NOMO-1 treated with dmso at 0.1 percent for 144 hours (cell line): ENCODE measurements around the gene FAM161A.
"Not testable (repeated sequence)": the region's sequence is repeated elsewhere in the genome, so short reads cannot be mapped to it uniquely, and the experiment has no call there.

Experiments
- DNase-seq: peaks from one replicate; lab custom pipeline; 2025; ENCODE audit not compliant: unreplicated experiment; lab: John Stamatoyannopoulos, UW

The FAM161A gene

GRCh38 chr2:61845320-61845719 is 8.5 kb downstream of the FAM161A start:
- no peak for DNase-seq

GRCh38 chr2:61841286-61841685 is 12.6 kb downstream of the FAM161A start:
- DNase-seq, result no peak

DNA sequence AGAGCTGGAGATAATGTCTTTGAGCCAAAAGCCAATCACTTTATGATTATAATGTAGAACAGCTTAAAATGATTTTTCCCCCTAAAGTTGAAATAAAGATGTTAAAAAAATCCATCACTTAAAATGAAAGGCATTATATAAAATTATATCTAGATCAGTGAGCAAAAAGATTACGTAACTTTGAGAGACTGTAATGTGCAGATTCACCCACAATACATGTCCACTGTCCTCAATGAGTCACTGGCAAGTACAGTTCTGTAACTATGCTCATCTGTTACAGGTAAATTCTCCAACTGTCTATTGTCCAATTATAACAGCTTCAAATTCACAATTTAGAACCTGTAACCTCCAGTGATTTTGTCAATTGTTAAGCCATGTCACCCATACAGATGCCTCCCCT is 19.0 kb downstream of the FAM161A start:
- no peak for DNase-seq

DNA sequence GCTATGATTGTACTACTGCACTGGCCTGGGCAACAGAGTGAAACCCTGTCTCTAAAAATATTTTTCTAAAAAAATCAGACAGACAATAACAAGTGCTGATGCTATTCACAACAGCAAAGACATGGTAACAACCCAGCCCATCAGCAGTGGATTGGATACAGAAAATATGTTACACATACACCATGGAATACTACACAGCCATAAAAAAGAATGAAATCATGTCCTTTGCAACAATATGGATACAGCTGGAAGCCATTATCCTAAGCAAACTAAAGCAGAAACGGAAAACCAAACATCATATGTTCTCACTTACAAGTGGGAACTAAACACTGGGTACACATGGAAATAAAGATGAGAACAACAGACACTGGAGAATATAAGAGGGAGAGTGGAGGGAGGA is 19.9 kb downstream of the FAM161A start:
- DNase-seq, result no peak

GRCh38 chr2:61832183-61832841 is 21.5 kb downstream of the FAM161A start:
- DNase-seq, result no peak

- no peak for DNase-seq
Observed at GRCh38 chr2:61822255-61822654, 31.6 kb downstream of the FAM161A start.

- DNase-seq, result no peak
Observed at GRCh38 chr2:61816480-61817355, 37.1 kb downstream of the FAM161A start.

GRCh38 chr2:61814539-61815160 is 39.2 kb downstream of the FAM161A start:
- DNase-seq, result no peak

- not testable (repeated sequence) for DNase-seq
Observed at GRCh38 chr2:61813314-61813713, 40.5 kb downstream of the FAM161A start.

- DNase-seq, result no peak
Observed at GRCh38 chr2:61811821-61812220, 42.0 kb downstream of the FAM161A start.

DNA sequence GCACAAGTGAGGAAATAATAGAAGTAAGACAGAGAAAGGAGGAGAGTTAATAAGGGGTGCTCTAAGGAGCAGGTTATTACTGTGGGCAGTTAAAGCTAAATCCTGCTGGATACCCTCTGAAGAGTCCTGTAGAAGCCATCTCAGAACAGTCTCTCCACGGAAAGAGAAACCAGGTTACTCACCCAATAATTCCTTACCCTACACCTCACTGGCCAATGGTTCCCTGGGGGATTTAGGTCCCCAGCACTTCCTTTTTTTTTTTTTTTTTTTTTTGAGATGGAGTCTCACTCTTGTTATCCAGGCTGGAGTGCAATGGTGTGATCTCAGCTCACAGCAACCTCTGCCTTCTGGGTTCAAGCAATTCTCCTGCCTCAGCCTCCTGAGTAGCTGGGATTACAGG is 43.7 kb downstream of the FAM161A start:
- DNase-seq, result not testable (repeated sequence)

GRCh38 chr2:61808693-61809092 is 45.2 kb downstream of the FAM161A start:
- DNase-seq, result not testable (repeated sequence)

DNA sequence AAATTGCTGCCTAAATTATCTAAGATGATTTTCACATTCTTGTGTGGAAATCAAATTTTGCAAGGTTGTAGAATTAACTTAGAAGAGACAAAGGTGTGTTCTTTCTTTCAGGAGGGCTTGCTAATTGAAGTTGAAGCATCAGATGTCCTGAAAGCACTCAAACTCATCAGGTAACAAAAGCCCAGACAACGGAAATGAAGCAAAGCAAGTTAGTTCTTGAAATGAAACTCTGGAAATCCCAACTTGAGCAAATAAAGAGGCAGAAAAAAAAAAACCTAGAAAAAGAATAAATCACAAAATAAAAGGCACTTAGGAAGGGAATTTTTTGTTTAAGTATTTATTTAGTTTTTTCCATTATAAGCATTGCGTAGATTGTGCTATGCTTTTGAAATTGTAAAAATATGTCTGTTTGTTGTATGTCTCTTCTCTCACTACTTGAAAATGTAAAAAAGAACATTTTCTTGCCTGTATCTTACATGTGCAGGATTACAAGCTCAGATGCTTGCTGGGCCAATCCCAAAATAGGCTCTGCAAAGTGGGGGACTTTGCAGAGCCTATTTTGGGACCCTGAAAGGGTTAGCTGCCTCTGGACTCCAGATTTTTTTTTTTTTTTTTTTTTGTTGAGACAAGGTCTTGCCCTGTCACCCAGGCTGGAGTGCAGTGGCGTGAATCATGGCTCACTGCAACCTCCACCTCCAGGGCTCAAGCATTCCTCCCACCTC is 46.7 kb downstream of the FAM161A start:
- no peak for DNase-seq

DNA sequence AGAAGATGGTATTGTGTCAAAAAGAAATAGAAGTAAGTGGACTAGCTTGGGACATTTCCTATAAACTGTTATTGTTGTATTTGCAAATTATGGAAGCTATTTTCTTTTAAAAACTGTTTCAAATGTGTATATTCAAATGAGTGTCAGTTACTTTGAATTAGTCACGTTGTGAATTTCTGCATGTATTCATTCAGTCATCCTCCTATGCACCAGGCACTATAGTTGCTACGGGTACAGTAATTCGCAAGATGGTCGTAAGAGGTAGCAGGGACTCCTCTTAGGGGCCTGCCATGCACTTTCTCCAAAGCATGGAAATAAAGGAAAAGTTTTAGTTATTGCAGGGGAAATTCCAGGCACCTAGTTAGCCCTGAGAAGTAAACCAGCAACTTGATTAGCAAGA is 51.3 kb downstream of the FAM161A start:
- no peak for DNase-seq

GRCh38 chr2:61799099-61799498 is 54.8 kb downstream of the FAM161A start:
- no peak for DNase-seq

- not testable (repeated sequence) for DNase-seq
Observed at GRCh38 chr2:61797446-61797845, 56.4 kb downstream of the FAM161A start.

GRCh38 chr2:61795408-61795807 is 58.5 kb downstream of the FAM161A start:
- DNase-seq, result no peak

- DNase-seq, result peak; percentile 15
Observed at GRCh38 chr2:61793389-61793836, 60.4 kb downstream of the FAM161A start.

DNA sequence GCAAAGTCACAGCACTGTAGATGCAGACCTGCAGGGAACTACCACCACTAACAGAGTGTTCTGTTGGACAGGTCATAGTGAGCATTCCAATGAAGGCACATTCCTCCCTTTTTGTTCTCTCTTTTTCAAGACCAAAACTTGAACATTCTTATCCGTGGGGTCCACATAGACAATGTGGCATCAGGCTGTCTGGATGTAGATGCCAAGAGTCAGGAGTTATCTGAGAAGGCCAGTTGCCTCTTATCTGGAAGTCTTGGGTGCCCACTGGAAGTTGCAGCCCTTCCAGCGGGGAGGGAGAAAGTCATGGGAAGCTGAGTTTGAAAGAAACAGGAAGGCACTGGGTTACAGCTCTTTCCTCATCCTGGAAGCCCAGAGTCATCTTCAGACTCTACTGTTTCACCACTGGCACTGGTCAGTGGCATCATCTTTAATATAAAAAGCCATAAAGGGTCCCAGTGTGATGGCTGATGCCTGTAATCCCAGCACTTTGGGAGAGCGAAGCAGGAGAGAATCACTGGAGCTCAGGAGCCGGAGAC is 61.4 kb downstream of the FAM161A start:
- no peak for DNase-seq

GRCh38 chr2:61789807-61790602 is 63.9 kb downstream of the FAM161A start:
- DNase-seq, result no peak
